ENCODE data around the gene THSD7A. TPM values are rescaled to one million over a fixed set of nuclear protein-coding genes. Genes with fewer than 3 reads are reported as not detected.

The THSD7A gene
- total RNA-seq, 1 experiment from 2014 or later = not detected

GRCh38 chr7:11461946-11462345 lies 370.1 kb downstream of the THSD7A start:
- H3K27ac Mint-ChIP-seq (ENCODE audit: low read depth, unreplicated experiment) = no peak overlapping the region
- intact Hi-C loops (cut with micrococcal nuclease) = no loop called here
- POLR2A ChIA-PET = no interaction called here

GRCh38 chr7:11458736-11459483 lies 373.1 kb downstream of the THSD7A start:
- no TSS peak for BruUV-seq (replicated peaks)
- Mint-ChIP-seq H3K4me3 (ENCODE audit: unreplicated experiment) (no peak overlapping the region), H3K27ac (ENCODE audit: low read depth, unreplicated experiment) (peak overlapping the region; percentile 58), H3K4me1 (ENCODE audit: insufficient read depth, unreplicated experiment) (peaks cover 21% of the 10 kb centered on the region), H3K27me3 (ENCODE audit: insufficient read depth, unreplicated experiment) (no peaks in the 10 kb centered on the region), H3K9me3 (ENCODE audit: unreplicated experiment) (no peaks in the 10 kb centered on the region), H3K36me3 (ENCODE audit: insufficient read depth, unreplicated experiment) (no peaks in the 10 kb centered on the region)
- intact Hi-C loops (cut with micrococcal nuclease) = no loop called here
- ChIA-PET CTCF (no interaction called here), POLR2A (no interaction called here)
- no peak for TF ChIP-seq CTCF (IDR thresholded peaks at IDR 0.05; ENCODE audit: unreplicated experiment)
- peak; percentile 87 for DNase-seq (ENCODE audit: unreplicated experiment)

More at GRCh38 chr7:11461946-11462345, 370.1 kb downstream of the THSD7A start:
- CTCF ChIA-PET = no interaction called here
- Mint-ChIP-seq H3K27me3 (ENCODE audit: insufficient read depth, unreplicated experiment) (no peaks in the 10 kb centered on the region), H3K9me3 (ENCODE audit: unreplicated experiment) (no peaks in the 10 kb centered on the region), H3K36me3 (ENCODE audit: insufficient read depth, unreplicated experiment) (no peaks in the 10 kb centered on the region), H3K4me1 (ENCODE audit: insufficient read depth, unreplicated experiment) (peaks cover 21% of the 10 kb centered on the region), H3K4me3 (ENCODE audit: unreplicated experiment) (no peak overlapping the region)
- no peak for TF ChIP-seq CTCF (IDR thresholded peaks at IDR 0.05; ENCODE audit: unreplicated experiment)
- DNase-seq (ENCODE audit: unreplicated experiment) = no peak
- BruUV-seq (replicated peaks) = no TSS peak

- TF ChIP-seq CTCF (IDR thresholded peaks at IDR 0.05; ENCODE audit: unreplicated experiment) = no peak
- Mint-ChIP-seq H3K27ac (ENCODE audit: low read depth, unreplicated experiment) (peak overlapping the region; percentile 58), H3K4me3 (ENCODE audit: unreplicated experiment) (no peak overlapping the region), H3K9me3 (ENCODE audit: unreplicated experiment) (no peaks in the 10 kb centered on the region), H3K27me3 (ENCODE audit: insufficient read depth, unreplicated experiment) (no peaks in the 10 kb centered on the region), H3K36me3 (ENCODE audit: insufficient read depth, unreplicated experiment) (no peaks in the 10 kb centered on the region), H3K4me1 (ENCODE audit: insufficient read depth, unreplicated experiment) (peaks cover 21% of the 10 kb centered on the region)
- intact Hi-C loops (cut with micrococcal nuclease) = no loop called here
- ChIA-PET POLR2A (no interaction called here), CTCF (no interaction called here)
- no peak for DNase-seq (ENCODE audit: unreplicated experiment)
- BruUV-seq (replicated peaks) = no TSS peak
Measured at GRCh38 chr7:11457419-11457818, 374.6 kb downstream of the THSD7A start.

GRCh38 chr7:11456574-11456973 lies 375.4 kb downstream of the THSD7A start:
- no peak overlapping the region for H3K4me3 Mint-ChIP-seq (ENCODE audit: unreplicated experiment)
- no peaks in the 10 kb centered on the region for H3K36me3 Mint-ChIP-seq (ENCODE audit: insufficient read depth, unreplicated experiment)
- intact Hi-C loops (cut with micrococcal nuclease) = no loop called here
- H3K27ac Mint-ChIP-seq (ENCODE audit: low read depth, unreplicated experiment) = no peak overlapping the region
- POLR2A ChIA-PET = no interaction called here
- H3K9me3 Mint-ChIP-seq (ENCODE audit: unreplicated experiment) = no peaks in the 10 kb centered on the region
- CTCF ChIA-PET = no interaction called here
- H3K4me1 Mint-ChIP-seq (ENCODE audit: insufficient read depth, unreplicated experiment) = peaks cover 21% of the 10 kb centered on the region
- H3K27me3 Mint-ChIP-seq (ENCODE audit: insufficient read depth, unreplicated experiment) = no peaks in the 10 kb centered on the region
- no TSS peak for BruUV-seq (replicated peaks)
- no peak for TF ChIP-seq CTCF (IDR thresholded peaks at IDR 0.05; ENCODE audit: unreplicated experiment)
- DNase-seq (ENCODE audit: unreplicated experiment) = no peak

All from MCF 10A (cell line).